ENCODE results near the gene GRB7. TPM values are rescaled to one million over a fixed set of nuclear protein-coding genes. Genes with fewer than 3 reads are reported as not detected.

GRB7 gene
- total and polyA plus RNA-seq, 10 donors: 0.04 to 1.9 (median 0.51) TPM; not detected in 1

GRCh38 chr17:39701784-39702422 lies 35.8 kb upstream of the GRB7 start:
- Histone ChIP-seq H3K36me3 (no peaks in the 10 kb centered on the region), H3K4me3 (no peak overlapping the region), H3K9me3 (no peaks in the 10 kb centered on the region), H3K27me3 (replicated peaks in 1 of 7) (peaks cover 0 to 40% (median 24%) of the 10 kb centered on the region in 7 donors), H3K27ac (no peak overlapping the region), H3K4me1 (peaks cover 0 to 25% (median 6%) of the 10 kb centered on the region in 6 donors)
- WGBS, 5 donors: 72 to 88% (median 82%) methylated on average over 4 of the region's 4 CpGs
- no peak for DNase-seq
- TF ChIP-seq POLR2A (IDR thresholded peaks at IDR 0.05): no peak
- no peak for TF ChIP-seq POLR2AphosphoS5 (IDR thresholded peaks at IDR 0.05)
- no peak for TF ChIP-seq CTCF (IDR thresholded peaks at IDR 0.05 in 8 of 11, conservative IDR thresholded peaks at IDR 0.05 in 3 of 11)
- intact Hi-C loops (cut with DNase I; ENCODE audit: low total_unique reads): no loop called here

GRCh38 chr17:39702901-39703893 lies 34.5 kb upstream of the GRB7 start:
- Histone ChIP-seq H3K4me1 (peaks cover 0 to 32% (median 8%) of the 10 kb centered on the region in 6 donors), H3K4me3 (no peak overlapping the region), H3K9me3 (no peaks in the 10 kb centered on the region), H3K27me3 (replicated peaks in 1 of 7) (peaks cover 0 to 40% (median 24%) of the 10 kb centered on the region in 7 donors), H3K27ac (no peak overlapping the region), H3K36me3 (peaks cover 0 to 7% (median 0%) of the 10 kb centered on the region in 6 donors)
- WGBS, 5 donors: 73 to 85% (median 79%) methylated on average over 12 of the region's 12 CpGs
- intact Hi-C loops (cut with DNase I; ENCODE audit: low total_unique reads): no loop called here
- TF ChIP-seq POLR2A (IDR thresholded peaks at IDR 0.05) (no peak), POLR2AphosphoS5 (IDR thresholded peaks at IDR 0.05) (no peak), CTCF (IDR thresholded peaks at IDR 0.05 in 8 of 11, conservative IDR thresholded peaks at IDR 0.05 in 3 of 11) (no peak)
- no peak for DNase-seq

- DNase-seq: no peak
- H3K9me3 ChIP-seq: no peaks in the 10 kb centered on the region
- peaks cover 0 to 32% (median 8%) of the 10 kb centered on the region in 6 donors for H3K4me1 ChIP-seq
- H3K27me3 ChIP-seq (replicated peaks in 1 of 7): peaks cover 0 to 34% (median 24%) of the 10 kb centered on the region in 7 donors
- H3K4me3 ChIP-seq: no peak overlapping the region
- H3K36me3 ChIP-seq: peaks cover 0 to 15% (median 0%) of the 10 kb centered on the region in 6 donors
- intact Hi-C loops (cut with DNase I; ENCODE audit: low total_unique reads): no loop called here
- H3K27ac ChIP-seq: no peak overlapping the region
- TF ChIP-seq POLR2AphosphoS5 (IDR thresholded peaks at IDR 0.05): no peak
- no peak for TF ChIP-seq POLR2A (IDR thresholded peaks at IDR 0.05)
- WGBS, 5 donors: 74 to 96% (median 88%) methylated on average over 5 of the region's 5 CpGs
Measured at GRCh38 chr17:39703913-39704312, 33.8 kb upstream of the GRB7 start.

GRCh38 chr17:39704821-39705551 lies 32.8 kb upstream of the GRB7 start:
- DNase-seq: no peak
- 81 to 85% (median 83%) methylated on average over 11 of the region's 11 CpGs for WGBS, 5 donors
- H3K4me3 ChIP-seq: no peak overlapping the region
- TF ChIP-seq POLR2AphosphoS5 (IDR thresholded peaks at IDR 0.05) (no peak), CTCF (IDR thresholded peaks at IDR 0.05 in 8 of 11, conservative IDR thresholded peaks at IDR 0.05 in 3 of 11) (no peak), POLR2A (IDR thresholded peaks at IDR 0.05) (no peak)
- peaks cover 0 to 25% (median 0%) of the 10 kb centered on the region in 6 donors for H3K36me3 ChIP-seq
- H3K9me3 ChIP-seq: no peaks in the 10 kb centered on the region
- peaks cover 0 to 22% (median 5%) of the 10 kb centered on the region in 6 donors for H3K4me1 ChIP-seq
- no peak overlapping the region for H3K27ac ChIP-seq
- intact Hi-C loops (cut with DNase I; ENCODE audit: low total_unique reads): no loop called here
- H3K27me3 ChIP-seq (replicated peaks in 1 of 7): peaks cover 0 to 23% (median 14%) of the 10 kb centered on the region in 7 donors

Measured in spleen (tissue), 11 donors.